T-helper 2 cell (primary cell): ENCODE measurements around the gene PAM.
"Not testable (repeated sequence)": the region's sequence is repeated elsewhere in the genome, so short reads cannot be mapped to it uniquely, and the experiment has no call there.

Experiments
- DNase-seq, 5 experiments: peaks; one replicate each; pipeline versions ENCODE4 v3.0.0 to v3.0.0-alpha.2; 2012 to 2022
- total RNA-seq, 2 donors: gene quantifications; one replicate each; lab custom pipeline; 2026; lab: John Stamatoyannopoulos, UW

The PAM gene
- 13.4 to 24.0 reads per million in 2 donors for total RNA-seq

DNA sequence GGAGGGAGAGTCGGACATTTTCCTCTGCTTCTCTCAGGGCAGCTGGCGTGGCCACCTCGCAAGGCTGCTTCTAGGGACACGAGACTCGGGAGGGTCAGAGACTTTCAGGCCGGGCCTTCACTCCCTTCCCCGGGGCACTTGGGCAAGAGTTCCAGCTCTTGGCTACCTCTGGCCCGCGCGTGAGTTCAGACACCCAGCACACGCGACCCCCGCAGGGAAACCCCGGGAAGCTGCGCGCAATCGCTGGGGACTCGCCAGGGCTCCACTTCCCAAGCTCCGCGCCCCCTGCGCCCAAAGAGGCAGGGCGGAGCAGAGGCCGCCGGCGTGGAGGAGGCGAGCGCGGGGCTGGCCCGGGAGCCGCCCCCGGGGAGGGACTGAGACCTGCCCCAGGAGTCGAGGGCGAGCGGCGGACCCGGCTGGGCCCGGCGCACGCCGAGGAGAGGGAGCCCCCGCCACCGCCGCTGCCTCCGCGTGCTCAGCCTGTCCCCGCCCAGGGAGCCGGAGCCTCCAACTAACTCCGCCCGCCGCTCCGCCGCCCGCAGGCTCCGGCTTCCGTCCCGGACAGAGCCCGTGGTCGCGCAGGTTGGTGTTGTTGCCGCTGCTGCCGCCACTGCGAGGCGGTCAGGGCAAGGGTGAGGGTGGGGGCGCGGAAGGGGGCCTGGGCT, at the start of gene PAM:
Gene PAM (plus strand): TSS at position 539 of the 665 bp plus-strand sequence. CDS start 110,891 bp downstream, outside the sequence.
- DNase-seq = peak; percentile 35 to 76 (median 61)

DNA sequence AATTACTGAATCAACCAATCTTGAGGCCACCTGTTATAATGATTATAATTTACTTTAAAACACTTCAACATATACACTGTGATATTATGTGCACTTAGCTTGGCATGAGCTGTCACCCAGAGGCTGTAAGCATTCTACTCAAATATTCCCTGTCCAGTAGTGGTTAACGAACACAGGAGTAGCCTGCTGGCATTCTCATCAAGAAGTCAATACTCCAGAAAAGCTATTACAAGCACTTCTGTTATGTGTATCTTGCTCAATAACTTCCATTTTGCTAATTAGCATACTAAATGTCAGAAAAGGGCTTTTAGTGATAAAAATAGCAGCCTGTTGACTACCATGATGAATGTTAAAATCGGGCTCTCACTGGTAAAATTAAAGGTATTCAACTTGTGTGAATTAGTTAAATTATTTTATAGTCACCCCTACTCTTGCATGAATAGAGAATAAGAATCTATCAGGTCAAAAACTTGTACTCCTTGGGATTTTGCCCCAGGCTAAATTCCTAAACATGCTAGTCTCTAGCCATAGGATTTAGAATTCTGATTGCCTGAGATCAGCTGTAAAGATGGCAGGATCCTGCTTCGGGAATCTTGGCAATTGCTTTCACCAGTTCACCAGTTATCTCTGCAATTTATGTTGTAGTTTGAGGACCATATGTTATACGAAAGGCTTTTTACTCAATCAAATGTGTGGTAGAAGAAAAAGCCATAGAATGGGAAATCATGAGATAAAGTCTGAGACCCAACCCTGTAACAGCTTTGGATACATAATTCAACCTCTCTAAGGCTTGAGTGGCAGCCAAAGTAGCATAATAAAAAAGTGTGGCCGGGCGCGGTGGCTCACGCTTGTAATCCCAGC, 43.4 kb upstream of the PAM start:
- DNase-seq = no peak

DNA sequence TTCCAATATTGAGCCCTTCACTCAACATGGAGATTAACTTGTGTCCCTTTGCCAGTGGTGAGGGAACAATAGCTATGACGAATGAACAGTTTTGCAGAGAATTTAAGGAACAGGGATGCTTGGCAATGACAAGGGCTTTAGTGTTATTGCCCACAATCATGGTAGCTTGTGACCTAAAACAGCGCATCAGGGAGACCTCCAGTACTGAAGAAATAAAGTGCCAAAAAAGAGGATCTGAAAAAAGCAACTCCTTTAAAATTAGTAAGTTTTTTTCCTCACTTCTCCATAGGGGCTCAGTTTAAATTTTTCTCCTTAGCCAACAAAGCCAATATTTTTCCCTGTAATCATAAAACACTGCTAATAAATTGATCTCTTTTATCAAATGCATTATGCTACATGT, 41.8 kb upstream of the PAM start:
- no peak for DNase-seq

DNA sequence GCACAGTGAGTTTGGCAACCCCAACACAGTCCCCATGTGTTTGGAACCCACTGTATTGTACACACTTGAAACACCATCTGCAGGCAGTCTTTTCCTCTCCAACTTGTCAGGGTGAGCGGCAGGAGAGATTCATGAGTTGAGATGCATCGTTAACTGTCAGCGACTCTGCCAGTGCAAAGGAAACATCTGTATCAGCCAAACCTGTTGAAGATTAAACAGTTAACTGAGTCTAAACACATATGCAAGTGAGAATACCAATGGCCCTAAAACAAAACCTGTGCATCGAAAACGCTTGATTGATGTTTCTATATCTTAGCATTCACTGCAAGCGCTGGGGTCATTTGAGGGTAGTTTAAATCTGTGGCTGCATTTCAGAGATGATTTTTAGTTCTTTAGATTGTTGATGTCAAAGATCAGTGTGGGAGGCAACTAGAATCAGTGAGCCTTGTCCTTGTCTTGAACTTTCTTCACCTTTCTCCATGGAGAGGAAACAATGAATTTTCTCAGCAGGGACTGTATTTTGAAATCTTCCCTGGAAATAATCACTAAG, 41.3 kb upstream of the PAM start:
- DNase-seq = no peak

DNA sequence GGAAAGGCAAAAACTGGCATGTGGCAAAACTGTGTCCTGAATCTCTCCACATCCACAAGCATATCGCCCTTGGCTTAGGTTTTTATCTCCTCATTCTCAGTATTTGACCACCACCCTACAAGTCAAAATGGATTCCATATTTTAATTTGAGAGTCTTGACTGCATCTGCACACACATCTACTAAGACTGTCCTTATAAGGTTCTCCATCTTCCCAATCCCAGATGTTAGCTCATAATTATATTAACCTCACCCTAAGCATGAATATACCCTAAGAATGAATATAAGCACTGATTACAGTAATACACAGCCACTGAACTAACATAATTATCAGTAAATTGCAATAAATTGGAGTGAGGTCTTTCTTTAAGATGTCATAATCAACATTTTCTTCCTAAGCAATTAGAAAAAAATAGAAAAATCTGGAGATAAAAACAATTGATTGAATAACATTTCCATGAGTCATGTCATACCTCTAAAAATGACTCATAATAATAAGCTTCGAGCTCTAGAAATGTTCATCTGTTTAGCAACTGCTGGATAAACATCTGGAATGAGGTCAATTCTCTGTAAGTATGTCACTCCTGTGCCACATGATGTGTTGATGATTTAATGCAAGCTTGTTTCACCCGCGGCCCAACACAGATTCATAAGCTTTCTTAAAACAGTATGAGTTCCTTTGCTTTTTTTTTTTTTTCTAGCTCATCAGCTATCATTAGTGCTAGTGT, 39.9 kb upstream of the PAM start:
- peak in 1 of 5 experiments; percentile 49 for DNase-seq

DNA sequence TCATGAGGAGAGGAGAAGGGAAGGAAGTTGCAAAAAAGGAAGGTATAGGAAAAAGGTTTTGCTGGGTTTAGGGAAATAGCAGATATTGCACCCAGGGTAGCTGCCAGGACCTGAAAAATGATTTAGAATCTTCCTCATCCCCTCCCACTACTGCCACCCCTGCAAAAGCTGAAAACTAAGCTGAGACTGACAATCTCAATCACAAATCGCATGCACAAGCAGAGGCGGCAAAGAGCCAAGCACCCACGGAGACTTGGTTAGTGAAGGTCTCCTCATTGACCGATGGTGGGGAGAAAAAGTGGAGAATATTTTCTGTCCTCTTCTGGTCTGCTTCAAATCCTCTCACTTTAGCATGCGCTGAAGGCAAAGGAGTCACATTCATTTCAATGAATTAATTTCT, 39.1 kb upstream of the PAM start:
- DNase-seq = no peak

DNA sequence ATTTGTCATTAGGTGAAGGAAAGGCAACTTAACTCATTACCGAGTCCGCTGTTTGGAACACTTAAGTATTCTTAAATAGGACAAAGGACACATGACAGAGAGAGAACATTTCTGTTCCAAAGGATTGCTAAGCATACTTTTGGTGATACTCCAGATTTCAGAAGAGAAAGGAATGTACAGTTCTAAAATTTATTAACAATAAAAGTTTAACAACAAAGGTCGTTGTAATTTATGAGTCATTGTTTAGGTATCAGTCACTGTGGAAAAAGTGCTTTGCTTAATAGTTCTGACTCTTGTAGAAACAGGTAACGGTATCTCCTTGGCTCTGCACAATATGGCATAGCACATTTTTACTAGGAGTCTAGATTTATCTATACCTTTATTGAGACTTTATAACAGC, 36.3 kb upstream of the PAM start:
- DNase-seq = no peak

DNA sequence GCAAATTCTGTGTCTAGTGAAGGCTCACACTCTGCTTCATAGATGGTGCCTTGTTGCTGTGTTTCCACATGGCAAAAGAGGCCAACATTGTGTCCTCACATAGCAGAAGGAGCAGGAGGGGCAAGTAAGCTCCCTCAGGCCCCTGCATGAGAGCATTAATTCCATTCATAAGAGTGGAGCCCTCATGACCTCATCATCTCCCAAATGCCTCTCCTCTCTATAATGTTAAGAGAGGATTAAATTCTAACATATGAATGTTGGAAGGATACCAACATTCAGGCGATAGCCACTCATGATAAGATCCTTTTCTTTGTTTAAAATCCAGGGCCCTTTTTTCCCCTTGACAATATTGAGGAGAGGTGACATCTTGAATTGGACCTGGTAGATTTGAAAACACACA, 35.2 kb upstream of the PAM start:
- DNase-seq = no peak

DNA sequence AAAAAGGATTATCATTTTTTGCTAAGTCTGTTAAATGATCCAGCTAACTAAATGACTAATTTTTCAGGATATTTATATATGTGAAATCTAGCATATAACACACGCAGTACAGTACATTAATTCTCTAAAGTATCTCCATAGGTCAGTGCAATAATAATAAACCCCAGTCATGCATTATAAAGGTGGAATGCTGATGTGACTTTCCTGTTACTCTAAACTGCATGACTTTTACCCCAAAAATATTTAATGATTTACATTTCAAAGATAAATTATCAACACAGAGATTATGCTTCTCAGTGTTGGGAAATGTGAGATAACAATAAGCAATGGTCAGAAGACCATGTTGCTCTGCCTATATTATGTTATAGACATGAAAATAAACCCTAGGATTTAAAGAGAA, 34.1 kb upstream of the PAM start:
- DNase-seq = no peak

DNA sequence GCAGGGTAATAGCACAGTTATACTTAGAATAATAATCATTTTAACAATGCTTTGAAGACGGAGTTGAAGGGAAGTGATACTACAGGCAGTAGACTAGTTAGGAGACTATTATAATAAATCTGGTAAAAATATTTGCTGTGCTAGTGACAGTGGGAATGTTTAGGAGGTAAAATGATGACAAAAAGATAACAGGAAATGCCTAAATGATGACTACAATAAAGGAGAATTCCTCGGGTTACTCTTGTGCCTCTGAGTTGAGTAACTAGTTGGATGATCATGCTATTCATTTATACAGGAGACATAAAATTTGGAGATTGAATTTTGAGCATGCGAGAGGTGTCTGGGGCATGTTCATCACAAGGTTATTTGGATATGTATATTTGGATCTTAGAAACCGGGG, 32.2 kb upstream of the PAM start:
- DNase-seq = no peak

DNA sequence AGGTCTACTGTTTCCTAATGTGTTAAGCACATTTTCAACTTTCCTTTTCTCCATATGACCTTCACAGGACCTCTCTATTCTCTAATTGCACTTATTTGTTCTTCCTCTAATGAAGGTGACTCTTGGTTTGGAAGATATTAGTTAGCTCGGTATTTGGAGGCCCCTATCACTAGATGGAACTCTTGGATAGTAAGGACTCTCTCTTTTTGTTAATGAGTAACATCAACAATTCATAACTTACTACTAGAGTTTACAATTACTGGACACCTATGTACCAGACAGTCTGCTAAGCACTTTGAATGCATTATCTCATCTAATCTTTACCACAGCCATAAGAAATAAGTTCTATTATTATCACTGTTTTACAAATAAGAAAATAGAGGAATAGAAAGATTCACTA, 23.4 kb upstream of the PAM start:
- DNase-seq = no peak

DNA sequence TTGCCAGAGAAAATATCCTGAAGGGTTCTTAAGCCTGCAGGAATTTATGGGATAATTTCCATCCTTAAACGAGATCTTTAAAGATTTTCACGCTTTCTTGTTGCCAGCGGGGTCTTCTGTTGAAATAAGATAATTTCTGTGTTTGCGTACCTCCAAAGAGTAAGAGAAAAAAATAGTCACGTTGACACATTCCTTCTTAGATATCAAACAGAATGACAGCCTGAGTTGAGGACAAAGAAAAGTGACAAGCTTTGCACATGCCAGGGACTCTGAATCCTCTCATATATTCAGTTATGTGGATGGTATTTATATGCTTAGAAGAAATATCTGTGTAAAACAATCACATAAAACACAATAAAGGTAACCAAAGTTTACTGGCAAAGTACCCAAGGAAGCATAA, 21.6 kb upstream of the PAM start:
- DNase-seq = no peak

DNA sequence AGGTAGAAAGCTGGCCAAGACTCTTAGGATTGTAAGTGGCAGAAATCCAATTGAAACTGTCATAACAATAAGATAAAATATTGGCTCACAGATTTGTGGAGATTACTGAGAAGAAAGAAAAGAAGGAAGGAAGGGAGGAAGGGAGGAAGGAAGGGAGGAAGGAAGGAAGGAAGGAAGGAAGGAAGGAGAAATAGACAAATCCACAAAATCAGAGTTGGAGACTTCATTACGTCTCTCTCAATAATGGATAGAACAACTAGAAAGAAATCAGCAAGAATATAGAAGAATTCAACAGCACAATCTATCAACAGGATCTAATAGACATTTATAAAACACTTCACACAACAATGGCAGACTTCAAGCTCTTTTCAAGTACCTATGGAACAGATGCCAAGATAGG, 17.9 kb upstream of the PAM start:
- DNase-seq = no peak

DNA sequence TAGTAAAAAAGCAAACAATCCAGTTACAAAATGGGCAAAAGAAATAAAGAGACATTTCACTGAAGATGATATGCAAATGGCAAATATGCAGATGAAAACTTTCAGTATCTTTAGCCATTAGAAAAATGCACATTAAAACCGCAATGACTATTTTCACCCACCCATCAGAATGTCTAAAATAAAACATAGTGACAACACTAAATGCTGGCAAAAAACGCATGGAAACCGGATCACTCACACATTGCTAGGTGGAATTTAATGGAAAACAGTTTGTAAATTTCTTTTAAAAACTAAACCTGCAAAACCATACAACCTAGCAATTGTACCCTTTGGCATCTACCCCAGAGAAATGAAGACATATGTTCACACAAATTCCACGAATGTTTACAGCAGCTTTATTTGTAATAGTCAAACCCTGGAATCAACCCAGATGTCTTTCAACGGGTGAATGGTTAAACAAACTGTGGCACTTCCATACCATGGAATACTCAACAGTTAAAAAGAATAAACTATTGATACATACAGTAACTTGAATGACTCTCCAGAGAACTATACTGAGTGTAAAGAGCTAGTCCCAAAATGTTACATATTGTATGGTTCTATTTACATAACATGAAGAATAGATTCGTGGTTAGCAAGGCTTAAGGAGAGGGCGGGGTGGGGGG, 17.2 kb upstream of the PAM start:
- no peak for DNase-seq

DNA sequence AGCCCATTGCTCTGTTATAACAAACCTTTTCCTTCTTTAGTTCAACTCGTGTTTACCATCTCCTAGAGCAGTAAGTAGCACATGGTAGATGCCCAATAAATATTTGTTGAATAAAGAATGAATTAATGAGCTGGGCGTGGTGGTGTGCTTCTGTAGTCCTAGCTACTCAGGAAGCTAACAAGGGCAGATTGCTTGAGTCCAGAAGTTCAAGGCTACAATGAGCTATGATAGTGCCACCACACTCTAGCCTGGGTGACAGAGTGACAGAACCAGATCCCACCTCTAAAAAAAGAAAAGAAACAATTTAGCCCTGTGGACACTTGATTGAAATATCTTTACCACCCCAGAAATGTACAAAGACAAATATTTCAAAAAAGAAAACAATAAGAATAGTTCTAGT, 14.6 kb upstream of the PAM start:
- DNase-seq = no peak

DNA sequence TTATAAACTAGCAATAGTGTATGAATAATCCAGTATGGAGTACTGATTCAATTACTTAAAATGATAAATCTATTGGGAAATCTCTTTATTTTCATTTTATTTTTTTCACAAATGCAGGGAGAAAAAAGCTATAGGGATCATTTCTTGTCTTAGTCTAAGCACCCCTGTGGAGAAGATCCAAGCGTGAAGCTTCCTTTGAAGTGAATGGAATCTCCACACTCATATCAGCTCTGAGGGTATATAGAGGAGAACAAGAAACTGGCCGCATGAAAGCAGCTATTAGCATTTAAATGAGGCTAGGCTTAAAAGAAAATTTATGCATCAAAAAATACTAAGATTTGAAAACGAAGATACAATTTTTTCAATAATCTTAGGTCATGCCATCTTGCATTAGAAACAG, 12.9 kb upstream of the PAM start:
- DNase-seq = no peak

DNA sequence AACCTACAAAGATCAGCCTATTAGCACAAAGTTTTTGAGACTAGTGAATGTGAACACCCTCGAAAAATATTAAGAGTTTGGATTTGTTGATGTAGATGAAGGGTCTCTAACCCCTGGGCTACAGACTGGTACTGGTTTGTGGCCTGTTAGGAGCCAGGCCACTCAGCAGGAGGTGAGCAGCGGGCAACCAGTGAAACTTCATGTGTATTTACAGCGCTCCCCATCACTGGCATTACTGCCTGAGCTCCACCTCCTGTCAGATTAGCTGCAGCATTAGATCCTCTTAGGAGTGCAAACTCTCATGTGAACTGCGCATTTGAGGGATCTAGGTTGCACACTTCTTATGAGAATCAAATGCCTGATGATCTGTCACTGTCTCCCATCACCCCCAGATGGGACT, 11.2 kb upstream of the PAM start:
- no peak for DNase-seq

DNA sequence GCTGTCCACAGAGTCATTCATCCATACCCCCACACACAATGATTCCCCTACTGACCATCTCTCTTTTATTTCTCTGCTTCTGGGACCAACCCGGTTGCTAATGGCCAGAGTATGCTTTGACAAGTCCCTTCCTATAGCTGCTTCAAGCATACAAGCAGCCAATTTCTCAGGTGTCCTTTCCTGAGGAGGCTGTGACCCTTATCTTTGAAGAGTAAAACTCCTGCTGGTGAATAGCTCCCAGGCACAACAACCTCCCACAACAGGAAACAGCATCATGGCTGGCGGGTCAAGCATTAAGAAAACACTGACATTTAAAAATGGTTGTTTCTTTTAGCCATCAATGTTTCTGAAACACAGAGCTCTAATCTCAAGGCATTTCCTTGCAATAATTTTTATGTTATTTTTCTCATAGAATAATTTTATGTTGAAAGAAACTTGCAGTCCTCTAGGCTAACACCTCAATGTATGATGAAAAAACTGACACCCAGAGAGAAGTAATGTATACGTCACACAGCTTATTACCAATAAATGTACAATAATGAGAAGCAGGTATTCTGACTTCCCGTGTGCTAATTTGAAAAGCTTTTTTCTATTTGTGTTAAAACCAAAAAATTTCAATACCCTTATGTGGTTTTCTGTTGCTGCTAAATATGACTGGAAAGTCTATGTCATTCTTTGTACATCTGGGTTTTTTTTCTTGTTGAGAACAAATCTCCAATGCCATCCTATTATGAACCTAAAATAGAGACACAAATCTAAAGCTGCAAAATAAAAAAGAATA, 7.5 kb upstream of the PAM start:
- no peak for DNase-seq

DNA sequence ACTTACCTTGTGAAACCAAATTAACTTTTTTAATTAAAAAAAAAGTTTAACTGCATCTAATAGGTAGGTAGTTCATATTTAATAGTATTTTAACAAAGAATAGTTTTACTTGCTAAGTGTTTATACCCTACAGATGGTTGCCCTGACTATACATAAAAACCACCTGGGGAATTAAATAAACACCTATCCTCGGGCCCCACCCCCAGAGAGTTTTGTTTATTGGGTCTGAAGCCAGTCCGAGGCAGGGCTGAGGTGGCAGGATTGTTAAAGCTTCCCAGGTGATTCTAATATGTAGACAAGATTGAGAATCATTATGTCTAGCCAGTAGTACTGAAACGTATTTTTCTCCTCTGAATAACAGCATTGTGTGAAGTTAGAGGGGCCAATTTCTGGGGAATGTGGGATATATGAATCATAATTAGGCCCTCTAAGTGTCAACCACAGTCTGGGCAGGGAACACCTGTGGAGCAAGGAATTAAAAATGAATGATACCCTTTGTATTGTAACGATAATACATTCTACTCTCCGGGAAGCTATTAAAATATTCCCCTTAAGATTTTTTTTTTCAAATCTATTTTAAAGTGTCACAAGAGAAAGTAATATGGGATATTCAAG, 5.6 kb upstream of the PAM start:
- DNase-seq = no peak

DNA sequence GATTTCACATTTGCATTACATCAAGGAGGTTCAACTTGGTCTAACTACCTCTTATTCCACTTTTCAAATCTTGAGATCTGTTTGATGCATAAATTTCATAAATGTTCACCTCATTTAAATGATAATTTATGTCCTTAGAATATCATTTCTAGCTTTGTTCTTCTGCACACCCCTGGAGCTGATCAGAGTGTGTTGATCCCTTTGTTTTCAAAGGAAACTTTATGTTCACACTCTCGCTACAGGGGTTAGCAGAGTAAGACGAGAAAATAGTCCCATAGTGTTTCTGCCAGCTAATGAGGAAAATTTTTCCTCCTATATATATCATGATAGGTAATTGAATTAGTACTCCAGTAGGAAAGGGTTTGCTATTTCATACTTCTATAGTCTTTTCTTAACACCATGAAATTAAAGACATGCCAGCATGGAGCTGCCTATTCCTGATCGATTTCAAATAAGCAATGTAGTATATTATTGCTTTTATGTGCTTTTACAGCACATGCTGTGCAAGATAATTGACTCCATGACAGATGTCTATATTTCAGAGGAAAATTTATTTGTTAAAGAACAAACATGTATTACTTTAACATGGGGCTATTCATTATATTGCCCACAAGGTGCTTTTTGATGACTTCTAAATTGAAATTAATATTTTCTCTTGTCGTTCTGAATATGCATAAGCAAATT, 4.8 kb upstream of the PAM start:
- DNase-seq = no peak

DNA sequence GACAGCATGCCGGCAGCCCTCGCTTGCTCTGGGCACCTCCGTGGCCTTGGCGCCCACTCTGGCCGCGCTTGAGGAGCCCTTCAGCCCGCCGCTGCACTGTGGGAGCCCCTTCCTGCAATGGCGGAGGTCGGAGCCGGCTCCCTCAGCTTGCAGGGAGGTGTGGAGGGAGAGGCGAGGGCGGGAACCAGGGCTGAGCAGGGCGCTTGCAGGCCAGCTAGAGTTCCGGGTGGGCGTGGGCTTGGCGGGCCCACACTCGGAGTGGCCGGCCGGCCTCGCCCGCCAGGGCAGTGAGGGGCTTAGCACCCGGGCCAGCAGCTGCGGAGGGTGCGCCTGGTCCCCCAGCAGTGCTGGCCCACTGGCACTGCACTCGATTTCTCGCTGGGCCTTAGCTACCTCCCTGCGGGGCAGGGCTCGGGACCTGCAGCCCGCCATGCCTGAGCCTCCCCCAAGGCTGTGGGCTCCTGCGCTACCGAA, 3.2 kb upstream of the PAM start:
- DNase-seq = not testable (repeated sequence)
